Upper lobe of left lung (tissue), 4 donors: Measurements from ENCODE around the gene MOK.

ENCODE experiments used
- CTCF ChIP-seq, 6 experiments: fragments of 450-650 bp in 4 of 6; fragments of 200-600 bp in 2 of 6; sonication (generic) in 2 of 6; IDR thresholded peaks; one replicate each; pipeline ENCODE4 v1.5.1; 2016 to 2019; ENCODE audit warnings: antibody characterized with exemption in 6 of 6
- EP300 ChIP-seq, 4 donors: sonication (generic); formaldehyde crosslinking; IDR thresholded peaks; one replicate each; pipeline ENCODE4 v1.5.1; 2017; ENCODE audit warnings: antibody characterized with exemption in 4 of 4, control low read depth in 2 of 4
- POLR2A ChIP-seq, 4 donors: fragments of 450-650 bp; IDR thresholded peaks; one replicate each; pipeline ENCODE4 v1.5.1; 2016 to 2017; ENCODE audit warnings: antibody characterized with exemption in 4 of 4, mild to moderate bottlenecking in 2 of 4
- POLR2AphosphoS5 ChIP-seq, 2 donors: sonication (generic); formaldehyde crosslinking; IDR thresholded peaks; one replicate each; pipeline ENCODE4 v1.5.1; 2017; ENCODE audit warnings: antibody characterized with exemption in 2 of 2

GRCh38 chr14:102192840-102193502 lies 112.0 kb downstream of the MOK start:
- no peak for TF ChIP-seq CTCF (IDR thresholded peaks at IDR 0.05)
- TF ChIP-seq POLR2AphosphoS5 (IDR thresholded peaks at IDR 0.05): no peak
- no peak for TF ChIP-seq EP300 (IDR thresholded peaks at IDR 0.05)
- TF ChIP-seq POLR2A (IDR thresholded peaks at IDR 0.05): no peak
